HG02763 (cell line): Measurements from ENCODE around the gene PNRC1.
"Not testable (repeated sequence)": the region's sequence is repeated elsewhere in the genome, so short reads cannot be mapped to it uniquely, and the experiment has no call there.

Experiments used
- ATAC-seq: cut with Tn5 transposase; IDR thresholded peaks from one replicate; pipeline ENCODE4 v1.9.1; 2021; ENCODE audit warnings: mild to moderate bottlenecking, moderate library complexity; ENCODE audit not compliant: unreplicated experiment

The PNRC1 gene

GRCh38 chr6:89098461-89098860, 17.9 kb downstream of the PNRC1 start:
- no peak for ATAC-seq

GRCh38 chr6:89100114-89100513, 19.6 kb downstream of the PNRC1 start:
- no peak for ATAC-seq

- ATAC-seq = no peak
Measured at GRCh38 chr6:89110284-89110683, 29.7 kb downstream of the PNRC1 start.

- no peak for ATAC-seq
Measured at GRCh38 chr6:89111933-89112332, 31.4 kb downstream of the PNRC1 start.

- no peak for ATAC-seq
Measured at GRCh38 chr6:89116702-89117101, 36.2 kb downstream of the PNRC1 start.

GRCh38 chr6:89117211-89118108, 36.9 kb downstream of the PNRC1 start, which contains the start of gene SRSF12:
SRSF12 (minus strand) TSS chr6:89118071; CDS start chr6:89117887, 184 bp downstream.
- ATAC-seq = peak; percentile 70

- ATAC-seq = no peak
Measured at GRCh38 chr6:89118931-89119330, 38.4 kb downstream of the PNRC1 start.

- no peak for ATAC-seq
Measured at GRCh38 chr6:89120371-89120770, 39.8 kb downstream of the PNRC1 start.

GRCh38 chr6:89121934-89122333, 41.4 kb downstream of the PNRC1 start:
- no peak for ATAC-seq

GRCh38 chr6:89122625-89123024, 42.1 kb downstream of the PNRC1 start:
- no peak for ATAC-seq

- ATAC-seq = not testable (repeated sequence)
Measured at GRCh38 chr6:89128256-89128671, 47.7 kb downstream of the PNRC1 start.

- ATAC-seq = no peak
Measured at GRCh38 chr6:89131599-89131998, 51.0 kb downstream of the PNRC1 start.

GRCh38 chr6:89132057-89132456, 51.5 kb downstream of the PNRC1 start:
- no peak for ATAC-seq

GRCh38 chr6:89133981-89134380, 53.4 kb downstream of the PNRC1 start:
- no peak for ATAC-seq

GRCh38 chr6:89134723-89135122, 54.2 kb downstream of the PNRC1 start:
- ATAC-seq = no peak
